Panc1 (cell line): ENCODE results near the gene FGGY. TPM values are rescaled to one million over a fixed set of nuclear protein-coding genes. Genes with fewer than 3 reads are reported as not detected.

Source experiments
- ATAC-seq: fragments of 200-7000 bp; cut with Tn5 transposase; 2 replicates; pipeline ENCODE4 v1.9.1; 2020; ENCODE audit warnings: mild to moderate bottlenecking, moderate library complexity
- BruUV-seq: library from RNA; stranded (reverse); fragments of 400-500 nt; replicated peaks from 2 replicates; lab custom pipeline; 2021; lab: Mats Ljungman, UMichigan
- CTCF ChIA-PET: fragments of 300-600 bp; sonication (Branson Sonifier 250); formaldehyde crosslinking; loops from one replicate; lab custom pipeline; 2022; ENCODE audit warnings: antibody characterized with exemption; lab: Charles Lee
- POLR2A ChIA-PET: fragments of 300-600 bp; sonication (Branson Sonifier 250); formaldehyde crosslinking; loops from one replicate; lab custom pipeline; 2022; ENCODE audit warnings: antibody characterized with exemption; lab: Charles Lee
- DNase-seq: peaks from one replicate; pipeline ENCODE4 v3.0.0-alpha.2; 2010; ENCODE audit warnings: low read depth, low spot score
- H3K27ac ChIP-seq: 2 replicates; pipeline ENCODE4 v1.5.1; 2011; ENCODE audit warnings: mild to moderate bottlenecking, low read length, inconsistent platforms
- H3K27me3 ChIP-seq: fragments of 200-500 bp; sonication (Bioruptor generic); 2 replicates; pipeline ENCODE4 v1.6.0; 2014; ENCODE audit warnings: low read length, inconsistent platforms; ENCODE audit not compliant: control insufficient read depth, insufficient read depth
- H3K36me3 ChIP-seq: fragments of 200-500 bp; sonication (Bioruptor generic); 2 replicates; pipeline ENCODE4 v1.5.1; 2014; ENCODE audit warnings: inconsistent platforms, mild to moderate bottlenecking, low read length, moderate library complexity; ENCODE audit not compliant: control insufficient read depth, insufficient read depth
- H3K4me1 ChIP-seq: 2 replicates; pipeline ENCODE4 v1.5.1; 2011; ENCODE audit warnings: inconsistent platforms, mild to moderate bottlenecking, low read length, moderate library complexity; ENCODE audit not compliant: control insufficient read depth, insufficient read depth
- H3K4me3 ChIP-seq, 2 experiments: 2 replicates each; pipeline ENCODE4 v1.5.1; 2011 to 2012; ENCODE audit warnings: low read depth in 2 of 2, low read length in 2 of 2, mild to moderate bottlenecking in 2 of 2, inconsistent platforms in 1 of 2, moderate library complexity in 1 of 2
- H3K9me3 ChIP-seq: fragments of 200-500 bp; sonication (Bioruptor generic); 2 replicates; pipeline ENCODE4 v1.5.1; 2014; ENCODE audit warnings: low read depth, mild to moderate bottlenecking, inconsistent platforms, low read length, moderate library complexity; ENCODE audit not compliant: control insufficient read depth, insufficient read depth
- CTCF ChIP-seq: fragments of 450-650 bp; IDR thresholded peaks from 2 replicates; pipeline ENCODE4 v1.5.1; 2017; ENCODE audit warnings: mild to moderate bottlenecking
- POLR2AphosphoS5 ChIP-seq: IDR thresholded peaks from 2 replicates; pipeline ENCODE4 v1.6.1; 2012; ENCODE audit warnings: mild to moderate bottlenecking, low read depth, low read length, moderate library complexity
- REST ChIP-seq, 2 experiments: IDR thresholded peaks; 2 replicates each; pipeline ENCODE4 v1.6.1; 2011 to 2012; ENCODE audit warnings: low read depth in 2 of 2, control low read depth in 1 of 2, low read length in 1 of 2, mild to moderate bottlenecking in 1 of 2, moderate library complexity in 1 of 2; ENCODE audit not compliant: insufficient read depth in 1 of 2
- SIN3A ChIP-seq: IDR thresholded peaks from 2 replicates; pipeline ENCODE4 v1.6.1; 2012; ENCODE audit warnings: low read depth, mild to moderate bottlenecking, low read length, moderate library complexity, borderline replicate concordance; ENCODE audit not compliant: insufficient read depth
- TCF7L2 ChIP-seq: IDR thresholded peaks from 2 replicates; pipeline ENCODE4 v1.6.1; 2011; ENCODE audit warnings: mild to moderate bottlenecking, low read depth, low read length, inconsistent platforms
- in situ Hi-C: cut with HindIII; loops from 2 replicates; pipeline ENCODE4 v1.10.0; 2016; ENCODE audit warnings: low sequenced_read_pairs, low pct_unique_long_range_greater_than_20kb
- intact Hi-C: fragments of 100-400 bp; cut with micrococcal nuclease; formaldehyde crosslinking; loops from one replicate; pipeline ENCODE4 v1.10.0; 2022; ENCODE audit not compliant: unreplicated experiment
- total RNA-seq: library from RNA; stranded (reverse); gene quantifications from one replicate; pipeline ENCODE4 v1.2.1, GENCODE V29; 2021; ENCODE audit not compliant: unreplicated experiment

Gene FGGY
- total RNA-seq, 1 experiment from 2014 or later: 15.5 TPM

- intact Hi-C loops: no loop called here
- TF ChIP-seq REST (IDR thresholded peaks at IDR 0.05; ENCODE audit: insufficient read depth in 1 of 2, low read depth in 2 of 2, low read length in 1 of 2): no peak
- no peak for TF ChIP-seq CTCF
- TF ChIP-seq SIN3A: no peak
- no peak for TF ChIP-seq TCF7L2
- TF ChIP-seq POLR2AphosphoS5: no peak
- no TSS peak for BruUV-seq
- Histone ChIP-seq H3K27me3 (no peaks in the 10 kb centered on the region), H3K4me1 (peaks cover 5% of the 10 kb centered on the region), H3K36me3 (no peaks in the 10 kb centered on the region), H3K4me3 (no peak overlapping the region), H3K9me3 (no peaks in the 10 kb centered on the region), H3K27ac (no peak overlapping the region)
- in situ Hi-C loops: no loop called here
- ChIA-PET POLR2A (no interaction called here), CTCF (interaction anchor here (0.6 kb wide), 1 partner anchor 25 kb away, joined by 4 read pairs; no protein-coding TSS in a partner anchor)
- no peak for ATAC-seq
- no peak for DNase-seq
These were observed 185.1 kb downstream of the FGGY start for GRCh38 chr1:59481881-59482505.

- TF ChIP-seq REST (IDR thresholded peaks at IDR 0.05; ENCODE audit: insufficient read depth in 1 of 2, low read depth in 2 of 2, low read length in 1 of 2) (no peak), TCF7L2 (no peak), CTCF (no peak), POLR2AphosphoS5 (no peak), SIN3A (no peak)
- Histone ChIP-seq H3K36me3 (no peaks in the 10 kb centered on the region), H3K9me3 (no peaks in the 10 kb centered on the region), H3K27ac (no peak overlapping the region), H3K27me3 (no peaks in the 10 kb centered on the region), H3K4me1 (peaks cover 5% of the 10 kb centered on the region), H3K4me3 (no peak overlapping the region)
- DNase-seq: no peak
- BruUV-seq: no TSS peak
- CTCF ChIA-PET: no interaction called here
- intact Hi-C loops: no loop called here
- POLR2A ChIA-PET: no interaction called here
- in situ Hi-C loops: no loop called here
- no peak for ATAC-seq
These were observed 186.1 kb downstream of the FGGY start for GRCh38 chr1:59482986-59483385.
